HG02798 (cell line): ENCODE data around the gene EFCAB6.

Experiments
- ATAC-seq: cut with Tn5 transposase; IDR thresholded peaks from one replicate; pipeline ENCODE4 v1.9.1; 2021; ENCODE audit warnings: mild to moderate bottlenecking; ENCODE audit not compliant: unreplicated experiment, poor library complexity

EFCAB6 gene

DNA sequence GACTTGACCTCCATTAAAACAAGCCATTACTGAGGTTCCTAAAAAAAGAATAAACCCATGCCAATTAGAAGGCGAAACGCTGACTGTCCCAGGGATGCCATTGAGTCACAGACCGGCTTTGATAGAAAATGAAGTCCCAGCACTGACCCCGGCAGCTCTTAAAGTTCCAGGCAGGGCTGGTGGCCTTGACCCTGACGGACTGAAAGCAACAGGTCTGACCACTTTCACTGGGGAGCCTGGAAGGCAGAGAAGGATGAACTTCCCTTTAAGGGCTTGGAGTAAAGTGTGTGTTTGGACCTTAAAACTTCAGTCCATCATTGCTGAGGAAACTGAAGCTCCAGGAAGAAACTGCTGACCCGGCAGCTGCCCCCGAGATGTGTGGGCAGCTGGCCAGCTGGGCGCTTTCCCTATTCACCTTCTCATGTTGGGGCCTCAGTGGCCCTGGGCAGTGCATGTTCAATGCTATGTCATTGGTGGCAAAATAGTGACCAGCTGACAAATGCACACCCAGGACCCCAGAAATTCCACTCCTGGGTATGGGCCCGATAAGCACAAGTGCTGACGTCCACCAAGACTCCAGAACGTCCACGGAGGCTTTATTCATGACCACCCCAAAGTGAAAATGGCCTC, 18.9 kb upstream of the EFCAB6 start:
- no peak for ATAC-seq

GRCh38 chr22:43829904-43830851, 18.1 kb upstream of the EFCAB6 start:
- ATAC-seq, result no peak

GRCh38 chr22:43828998-43829782, 17.1 kb upstream of the EFCAB6 start:
- no peak for ATAC-seq

- ATAC-seq, result no peak
Measured at GRCh38 chr22:43828725-43828997, 16.6 kb upstream of the EFCAB6 start.

GRCh38 chr22:43827926-43828724, 16.0 kb upstream of the EFCAB6 start:
- no peak for ATAC-seq

DNA sequence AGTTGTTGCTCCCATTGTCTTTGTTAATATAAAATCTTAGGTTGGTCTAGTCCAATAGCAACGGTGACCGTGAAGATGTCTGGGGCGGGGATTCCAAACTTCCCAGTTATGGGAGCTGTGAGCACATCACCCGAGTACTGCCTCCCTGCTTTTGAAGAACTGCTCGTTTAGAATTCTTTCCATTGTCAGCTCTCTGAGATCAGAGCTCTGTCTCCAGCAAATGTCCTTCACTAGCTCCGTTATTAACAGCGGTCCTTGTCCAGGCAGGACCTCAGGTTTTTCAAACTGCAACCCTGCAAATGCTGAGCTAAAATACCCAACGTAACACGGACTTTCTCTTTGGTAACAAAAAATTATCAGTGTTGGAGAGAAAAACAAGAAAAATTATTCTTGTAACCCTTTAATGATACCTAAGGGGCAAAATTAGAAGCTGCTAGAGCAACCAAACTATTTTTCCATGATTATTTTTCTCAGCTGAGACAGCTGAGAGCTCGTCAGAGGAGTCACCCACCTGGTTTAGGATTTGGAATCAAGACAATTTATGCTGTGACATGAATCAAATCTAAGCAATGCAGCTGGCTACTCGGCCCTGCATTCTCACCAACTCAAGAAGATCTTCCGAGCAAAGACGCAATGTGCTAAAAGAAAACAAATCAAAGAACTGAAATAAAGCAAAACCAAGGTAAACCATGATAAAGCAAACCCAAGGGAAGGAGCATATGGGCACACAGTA, 15.1 kb upstream of the EFCAB6 start:
- ATAC-seq, result no peak

GRCh38 chr22:43826142-43827002, 14.3 kb upstream of the EFCAB6 start:
- no peak for ATAC-seq

DNA sequence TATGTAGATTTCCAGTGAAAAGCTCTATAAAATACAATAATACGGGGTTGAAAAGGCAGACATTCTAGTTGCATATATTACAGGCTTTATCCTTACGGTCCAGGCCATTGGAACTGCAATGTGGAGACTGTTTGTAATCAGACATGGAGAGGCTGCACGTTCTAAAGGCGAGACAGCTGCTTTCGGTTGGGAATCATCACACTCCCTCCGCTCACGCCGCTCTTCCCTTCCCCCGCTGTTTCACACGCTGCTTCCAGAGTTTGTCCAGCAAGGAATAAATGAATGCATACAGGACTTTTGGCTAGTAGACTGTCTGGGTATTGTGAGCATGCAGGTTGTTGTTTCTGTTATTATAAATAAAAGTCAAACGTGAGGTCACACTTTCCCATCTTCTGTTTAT, 13.5 kb upstream of the EFCAB6 start:
- no peak for ATAC-seq

GRCh38 chr22:43824724-43825420, 12.8 kb upstream of the EFCAB6 start:
- ATAC-seq, result no peak

DNA sequence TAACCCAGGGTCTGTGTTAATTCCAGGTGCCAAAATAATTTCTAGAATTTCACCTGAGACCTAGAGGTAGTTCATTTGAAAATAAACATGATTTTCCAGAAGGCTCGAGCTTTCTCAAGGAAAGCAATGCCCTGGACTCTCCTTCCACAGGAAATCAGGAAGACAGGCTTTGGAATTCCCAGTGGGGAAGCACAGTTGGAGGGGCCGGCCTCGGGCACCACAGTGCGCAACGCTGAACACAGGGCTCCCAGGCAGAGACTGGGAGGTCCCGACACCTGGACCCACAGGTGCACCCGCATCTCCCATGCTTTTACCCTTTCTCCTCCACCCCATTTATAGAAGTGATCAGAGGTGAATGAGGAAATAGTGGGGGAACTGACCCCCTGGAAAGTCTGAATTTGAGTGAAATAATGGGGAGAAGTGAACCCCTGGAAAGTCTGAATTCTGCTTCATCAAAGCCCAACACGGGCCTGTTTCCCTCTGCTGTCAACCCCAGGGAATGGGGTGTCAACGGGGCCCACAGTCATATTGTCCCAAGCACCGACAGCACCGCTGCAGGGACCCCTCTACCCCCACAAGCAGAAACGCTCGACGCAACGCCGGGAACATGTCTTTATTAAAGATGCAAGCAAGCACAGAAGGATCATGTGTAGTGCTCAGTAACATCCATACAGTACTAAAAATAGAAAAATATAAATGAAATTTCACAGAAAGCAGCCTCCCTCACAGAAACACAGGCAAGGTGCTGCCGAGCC, 12.0 kb upstream of the EFCAB6 start:
- ATAC-seq, result no peak

- no peak for ATAC-seq
Measured at GRCh38 chr22:43823353-43823908, 11.3 kb upstream of the EFCAB6 start.

- no peak for ATAC-seq
Measured at GRCh38 chr22:43821606-43822425, 9.7 kb upstream of the EFCAB6 start.

- no peak for ATAC-seq
Measured at GRCh38 chr22:43820651-43821305, 8.7 kb upstream of the EFCAB6 start.

GRCh38 chr22:43819931-43820640, 8.0 kb upstream of the EFCAB6 start:
- no peak for ATAC-seq

- no peak for ATAC-seq
Measured at GRCh38 chr22:43819421-43819921, 7.4 kb upstream of the EFCAB6 start.
